GM12878 (cell line): ENCODE data around the gene IPO5. TPM values are rescaled to one million over a fixed set of nuclear protein-coding genes. Genes with fewer than 3 reads are reported as not detected.
A peak's percentile ranks its signal among the peaks of the same experiment; 100 is the strongest.

Source experiments
- ATAC-seq: fragments of 200-7000 bp; cut with Tn5 transposase; 3 replicates; pipeline ENCODE4 v1.9.1; 2020; ENCODE audit warnings: mild to moderate bottlenecking, moderate library complexity
- BruUV-seq: library from RNA; stranded (reverse); fragments of 400-500 nt; replicated peaks from 2 replicates; lab custom pipeline; 2021; lab: Mats Ljungman, UMichigan
- CTCF ChIA-PET: fragments of 300-600 bp; sonication (Branson Sonifier 250); formaldehyde crosslinking; extraction: SDS; loops from one replicate; lab custom pipeline; 2021; ENCODE audit warnings: inconsistent platforms; lab: Yijun Ruan, JAX
- POLR2A ChIA-PET: fragments of 350-600 bp; formaldehyde crosslinking; extraction: SDS; loops from one replicate; lab custom pipeline; 2021; ENCODE audit warnings: inconsistent platforms; lab: Charles Lee
- RAD21 ChIA-PET: fragments of 300-600 bp; sonication (Branson Sonifier 250); formaldehyde crosslinking; loops from one replicate; lab custom pipeline; 2023; ENCODE audit warnings: antibody characterized with exemption; ENCODE audit not compliant: unreplicated experiment; lab: Charles Lee
- SMC1A ChIA-PET: fragments of 300-600 bp; sonication (Branson Sonifier 250); formaldehyde crosslinking; loops from one replicate; lab custom pipeline; 2023; ENCODE audit not compliant: unreplicated experiment, uncharacterized antibody; lab: Charles Lee
- DNase-seq: peaks from one replicate; pipeline ENCODE4 v3.0.0-alpha.2; 2011; ENCODE audit warnings: low read depth, low spot score
- FAIRE-seq: peaks from 3 replicates; lab custom pipeline; 2011; peaks lifted over from hg19 to GRCh38; lab: Jason Lieb, UNC
- H2AFZ ChIP-seq: 2 replicates; pipeline ENCODE4 v1.6.0; 2011; ENCODE audit warnings: low read depth, low read length, control low read depth; ENCODE audit not compliant: control insufficient read depth
- H3K27ac ChIP-seq: 2 replicates; pipeline ENCODE4 v1.5.1; 2011; ENCODE audit warnings: control low read depth; ENCODE audit not compliant: control insufficient read depth, insufficient read depth
- H3K27me3 ChIP-seq, 2 experiments: replicated peaks in 1 of 2; 2 replicates each; pipeline versions ENCODE4 v1.6.0 to v1.6.1; 2011; ENCODE audit warnings: low read length in 1 of 2; ENCODE audit not compliant: control insufficient read depth in 2 of 2, insufficient read depth in 2 of 2
- H3K36me3 ChIP-seq, 2 experiments: 2 replicates each; pipeline ENCODE4 v1.5.1; 2011; ENCODE audit warnings: low read length in 1 of 2; ENCODE audit not compliant: control insufficient read depth in 2 of 2, insufficient read depth in 2 of 2
- H3K4me1 ChIP-seq: 2 replicates; pipeline ENCODE4 v1.6.1; 2011; ENCODE audit warnings: mild to moderate bottlenecking, low read length, moderate library complexity, mixed read lengths; ENCODE audit not compliant: control insufficient read depth, insufficient read depth
- H3K4me2 ChIP-seq: 2 replicates; pipeline ENCODE4 v1.6.0; 2011; ENCODE audit warnings: control low read depth; ENCODE audit not compliant: control insufficient read depth, insufficient read depth
- H3K4me3 ChIP-seq: fragments of 200-600 bp; sonication (generic); 2 replicates; pipeline ENCODE4 v1.5.1; 2016
- H3K79me2 ChIP-seq: 2 replicates; pipeline ENCODE4 v1.6.0; 2011; ENCODE audit warnings: low read length; ENCODE audit not compliant: control insufficient read depth, insufficient read depth
- H3K9ac ChIP-seq: 2 replicates; pipeline ENCODE4 v1.8.0; 2011; ENCODE audit warnings: low read length, control low read depth, mixed read lengths; ENCODE audit not compliant: control insufficient read depth, insufficient read depth
- H3K9me3 ChIP-seq: replicated peaks from 3 replicates; pipeline ENCODE4 v1.5.1; 2011; ENCODE audit warnings: mild to moderate bottlenecking, low read length; ENCODE audit not compliant: control insufficient read depth, insufficient read depth
- H4K20me1 ChIP-seq: 2 replicates; pipeline ENCODE4 v1.6.0; 2011; ENCODE audit not compliant: control insufficient read depth, insufficient read depth
- BHLHE40 ChIP-seq, 2 experiments: fragments of 450-650 bp in 1 of 2; IDR thresholded peaks; 2 replicates each; pipeline ENCODE4 v1.6.1; 2011 to 2017; ENCODE audit warnings: low read depth in 2 of 2, borderline replicate concordance in 1 of 2, improper control_type of control experiment in 1 of 2, low read length in 1 of 2, mild to moderate bottlenecking in 1 of 2
- DPF2 ChIP-seq: fragments of 450-650 bp; IDR thresholded peaks from 2 replicates; pipeline ENCODE4 v1.6.1; 2017; ENCODE audit warnings: mild to moderate bottlenecking
- EP300 ChIP-seq, 2 experiments: fragments of 150-350 bp in 1 of 2; IDR thresholded peaks; 2 replicates each; pipeline ENCODE4 v1.6.1; 2011 to 2012; ENCODE audit warnings: low read depth in 2 of 2, low read length in 2 of 2, borderline replicate concordance in 1 of 2, improper control_type of control experiment in 1 of 2, inconsistent platforms in 1 of 2; ENCODE audit not compliant: control insufficient read depth in 1 of 2
- GATAD2B ChIP-seq: fragments of 450-650 bp; conservative IDR thresholded peaks from 2 replicates; pipeline ENCODE4 v1.6.1; 2017; ENCODE audit warnings: low read depth, mild to moderate bottlenecking, moderate library complexity
- HCFC1 ChIP-seq: fragments of 150-350 bp; IDR thresholded peaks from 2 replicates; pipeline ENCODE4 v1.6.1; 2014; ENCODE audit warnings: low read length
- HDAC6 ChIP-seq: fragments of 200-600 bp; sonication (generic); IDR thresholded peaks from one replicate; pipeline ENCODE4 v1.8.0; 2017; ENCODE audit warnings: antibody characterized with exemption; ENCODE audit not compliant: unreplicated experiment
- MAX ChIP-seq: IDR thresholded peaks from 2 replicates; pipeline ENCODE4 v1.6.1; 2012; ENCODE audit warnings: low read depth, low read length, improper control_type of control experiment
- NR2C1 ChIP-seq: fragments of 450-650 bp; IDR thresholded peaks from 2 replicates; pipeline ENCODE4 v1.6.1; 2017; ENCODE audit warnings: antibody characterized with exemption, mild to moderate bottlenecking, moderate library complexity
- NRF1 ChIP-seq: conservative IDR thresholded peaks from 2 replicates; pipeline ENCODE4 v1.6.1; 2011; ENCODE audit warnings: mild to moderate bottlenecking, low read depth, low read length, improper control_type of control experiment
- SIX5 ChIP-seq: IDR thresholded peaks from 2 replicates; pipeline ENCODE4 v1.6.1; 2011; ENCODE audit warnings: mild to moderate bottlenecking, low read depth, low read length, moderate library complexity; ENCODE audit not compliant: severe bottlenecking
- SPI1 ChIP-seq: IDR thresholded peaks from 2 replicates; pipeline ENCODE4 v1.6.1; 2011; ENCODE audit warnings: low read depth, mild to moderate bottlenecking, low read length, moderate library complexity, borderline replicate concordance; ENCODE audit not compliant: insufficient read depth
- SRF ChIP-seq, 2 experiments: IDR thresholded peaks; 2 replicates each; pipeline ENCODE4 v1.6.1; 2011; ENCODE audit warnings: low read depth in 2 of 2, low read length in 2 of 2, mild to moderate bottlenecking in 1 of 2, moderate library complexity in 1 of 2
- SUZ12 ChIP-seq: fragments of 200-600 bp; sonication (generic); IDR thresholded peaks from one replicate; pipeline ENCODE4 v1.6.1; 2018; ENCODE audit warnings: antibody characterized with exemption, mild to moderate bottlenecking; ENCODE audit not compliant: unreplicated experiment
- TAF1 ChIP-seq: IDR thresholded peaks from 2 replicates; pipeline ENCODE4 v1.6.1; 2011; ENCODE audit warnings: mild to moderate bottlenecking, low read depth, low read length, borderline replicate concordance
- WRNIP1 ChIP-seq: IDR thresholded peaks from 2 replicates; pipeline ENCODE4 v1.6.1; 2011; ENCODE audit warnings: low read depth, low read length, improper control_type of control experiment, borderline replicate concordance
- YBX1 ChIP-seq: fragments of 450-650 bp; IDR thresholded peaks from 2 replicates; pipeline ENCODE4 v1.6.1; 2016; ENCODE audit warnings: antibody characterized with exemption
- ZBTB11 ChIP-seq: fragments of 450-650 bp; formaldehyde crosslinking; IDR thresholded peaks from 2 replicates; pipeline ENCODE4 v1.5.0; 2022; ENCODE audit warnings: mild to moderate bottlenecking, missing genetic modification characterization
- ZNF24 ChIP-seq: fragments of 450-650 bp; IDR thresholded peaks from 2 replicates; pipeline ENCODE4 v1.6.1; 2017; ENCODE audit warnings: antibody characterized with exemption, mild to moderate bottlenecking
- in situ Hi-C: fragments of 300-500 bp; cut with MboI; formaldehyde crosslinking; loops from 9 replicates; pipeline ENCODE4 v1.14.3; 2018; ENCODE audit warnings: mixed read lengths
- intact Hi-C: fragments of 100-400 bp; cut with micrococcal nuclease; formaldehyde crosslinking; loops from one replicate; pipeline ENCODE4 v1.14.2; 2022; ENCODE audit not compliant: unreplicated experiment
- polyA plus RNA-seq, 11 experiments: library from polyadenylated mRNA; depleted of rRNA in 4 of 11; unstranded in 6 of 11; stranded (reverse) in 5 of 11; fragments of >200 nt; fragmentation: Nextera tagmentation in 4 of 11; fragmentation: Illumina TruSeq in 1 of 11; extraction: Ambion mirVana in 4 of 11; extraction: Trizol in 1 of 11; gene quantifications; 1 replicate in 1 of 11; 2 replicates in 10 of 11; pipeline versions ENCODE4 v1.2.1 to v1.2.3, GENCODE V29; 2011 to 2016; ENCODE audit warnings: inconsistent platforms in 2 of 11, missing spikeins in 2 of 11, low read depth in 1 of 11
- total RNA-seq, 4 experiments: library from RNA; depleted of rRNA in 3 of 4; stranded (reverse); fragments of >200 nt in 3 of 4; fragmentation: Illumina TruSeq in 1 of 4; extraction: Trizol in 1 of 4; gene quantifications; 2 replicates each; pipeline versions ENCODE4 v1.2.1 to v1.2.3, GENCODE V29; 2013 to 2021

The IPO5 gene
- total and polyA plus RNA-seq, 10 of the 15 experiments (the other 5 are each of a cell fraction or from before 2014, with no cell fraction given): 45.7 to 196 (median 134) TPM

DNA sequence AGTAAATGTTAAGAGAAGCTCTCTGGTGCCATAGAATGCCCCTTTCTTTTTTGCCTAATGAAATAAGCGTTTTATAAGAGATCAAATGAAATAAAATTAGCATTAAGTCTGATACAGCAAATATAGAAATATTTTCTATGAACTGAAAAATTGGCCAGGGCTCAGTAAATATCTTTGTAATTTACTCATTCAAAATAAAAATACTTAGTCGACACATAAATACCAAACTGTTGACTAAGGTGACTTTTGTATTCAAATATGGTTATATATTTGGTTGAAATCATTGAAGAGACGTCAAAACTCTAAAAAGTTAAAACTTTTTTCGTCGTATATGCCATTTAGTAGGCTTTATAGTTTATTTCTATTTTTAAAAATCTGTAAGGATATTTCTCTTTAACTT, 25.6 kb downstream of the IPO5 start (continued):
- TF ChIP-seq EP300 (IDR thresholded peaks at IDR 0.05; ENCODE audit: borderline replicate concordance in 1 of 2, control insufficient read depth in 1 of 2, low read depth in 2 of 2, low read length in 2 of 2): no peak
- TF ChIP-seq, all 136 proteins: peak for 0

GRCh38 chr13:97979556-97979955, 26.1 kb downstream of the IPO5 start:
- TF ChIP-seq BHLHE40 (IDR thresholded peaks at IDR 0.05; ENCODE audit: borderline replicate concordance in 1 of 2, low read depth in 2 of 2, low read length in 1 of 2) (no peak), MAX (no peak), YBX1 (no peak), HDAC6 (no peak), DPF2 (no peak), GATAD2B (no peak), ZBTB11 (CRISPR knock-in tag) (no peak), SIX5 (no peak), NRF1 (no peak), HCFC1 (no peak), TAF1 (no peak), NR2C1 (no peak), WRNIP1 (no peak), ZNF24 (no peak), SUZ12 (no peak), SPI1 (no peak), SRF (IDR thresholded peaks at IDR 0.05; ENCODE audit: low read depth in 2 of 2, low read length in 2 of 2) (no peak)
- Histone ChIP-seq H4K20me1 (no peaks in the 10 kb centered on the region), H3K27ac (no peak overlapping the region), H3K4me3 (no peak overlapping the region), H3K4me2 (peak overlapping the region; percentile 67), H3K9ac (no peak overlapping the region), H3K27me3 (no peaks in the 10 kb centered on the region), H2AFZ (no peak overlapping the region), H3K4me1 (peaks cover 6% of the 10 kb centered on the region; the same call in 1 of the 2 replicates), H3K79me2 (peaks cover 59% of the 10 kb centered on the region), H3K36me3 (no peaks in the 10 kb centered on the region; a peak in 2 of 4 replicates), H3K9me3 (no peaks in the 10 kb centered on the region)
- in situ Hi-C loops (no loop called here), intact Hi-C loops (loop anchor here (10.0 kb wide), 2 partner anchors 125 to 545 kb away; partner anchors contain the start of gene RAP2A)
- no TSS peak for BruUV-seq
- POLR2A ChIA-PET: no interaction called here
- no peak for ATAC-seq
- RAD21 ChIA-PET: interaction anchor here (2.4 kb wide), 1 partner anchor 7 kb away, joined by 10 read pairs; no protein-coding TSS in a partner anchor
- CTCF ChIA-PET: interaction anchor here (0.8 kb wide), 1 partner anchor 124 kb away, joined by 4 read pairs; no protein-coding TSS in a partner anchor
- SMC1A ChIA-PET: no interaction called here
- FAIRE-seq: no peak
- DNase-seq: no peak
